HEK293T (cell line): ENCODE results near the gene C2CD3.

Source experiments
- ELF4 ChIP-seq: fragments of 450-650 bp; IDR thresholded peaks from 2 replicates; pipeline ENCODE4 v1.6.1; 2017; ENCODE audit warnings: antibody characterized with exemption
- FOXA1 ChIP-seq: fragments of 450-650 bp; IDR thresholded peaks from 2 replicates; pipeline ENCODE4 v1.6.1; 2016; ENCODE audit warnings: mild to moderate bottlenecking
- FOXM1 ChIP-seq: fragments of 450-650 bp; IDR thresholded peaks from 2 replicates; pipeline ENCODE4 v1.6.1; 2017; ENCODE audit warnings: mild to moderate bottlenecking, borderline replicate concordance
- SP1 ChIP-seq: fragments of 450-650 bp; IDR thresholded peaks from 2 replicates; pipeline ENCODE4 v1.6.1; 2017
- SUZ12 ChIP-seq: fragments of 450-650 bp; IDR thresholded peaks from 2 replicates; pipeline ENCODE4 v1.6.1; 2016; ENCODE audit warnings: mild to moderate bottlenecking
- ZNF384 ChIP-seq: fragments of 450-650 bp; IDR thresholded peaks from 2 replicates; pipeline ENCODE4 v1.6.1; 2016

GRCh38 chr11:74169738-74170458, 904 bp downstream of the C2CD3 start:
- no peak for TF ChIP-seq SUZ12
- no peak for TF ChIP-seq ELF4
- TF ChIP-seq FOXM1, result no peak
- TF ChIP-seq ZNF384, result no peak
- no peak for TF ChIP-seq SP1
- no peak for TF ChIP-seq FOXA1
